ENCODE results near the gene BBS5.

The BBS5 gene

GRCh38 chr2:169468841-169469240 is 10.5 kb upstream of the BBS5 start:
- H3K4me1 ChIP-seq (ENCODE audit: low read depth, poor library complexity, severe bottlenecking): no peaks in the 10 kb centered on the region
- no peaks in the 10 kb centered on the region for H4K20me1 ChIP-seq (ENCODE audit: insufficient read depth)
- no peaks in the 10 kb centered on the region for H3K36me3 ChIP-seq (ENCODE audit: insufficient read depth)
- H3K27ac ChIP-seq: no peak overlapping the region
- H2AFZ ChIP-seq (ENCODE audit: low read depth): no peak overlapping the region
- H3K79me2 ChIP-seq (ENCODE audit: insufficient read depth, low read depth): no peaks in the 10 kb centered on the region
- H3K9ac ChIP-seq: no peak overlapping the region
- 0 out of 2 replicates have a peak, but pooled peaks cover 2% of the 10 kb centered on the region for H3K27me3 ChIP-seq (ENCODE audit: insufficient read depth, low read depth)
- TF ChIP-seq CTCF (conservative IDR thresholded peaks at IDR 0.05; ENCODE audit: low read depth, low read length): no peak
- H3K4me2 ChIP-seq: no peak overlapping the region
- H3K4me3 ChIP-seq (IDR thresholded peaks at IDR 0.05; ENCODE audit: insufficient read depth, low read depth, low read length): no peak overlapping the region

- no peak for TF ChIP-seq CTCF (conservative IDR thresholded peaks at IDR 0.05; ENCODE audit: low read depth, low read length)
- Histone ChIP-seq H2AFZ (ENCODE audit: low read depth) (no peak overlapping the region), H3K4me1 (ENCODE audit: low read depth, poor library complexity, severe bottlenecking) (no peaks in the 10 kb centered on the region), H3K27ac (no peak overlapping the region), H3K36me3 (ENCODE audit: insufficient read depth) (no peaks in the 10 kb centered on the region), H3K27me3 (ENCODE audit: insufficient read depth, low read depth) (0 out of 2 replicates have a peak, but pooled peaks cover 2% of the 10 kb centered on the region), H3K4me3 (IDR thresholded peaks at IDR 0.05; ENCODE audit: insufficient read depth, low read depth, low read length) (no peak overlapping the region), H4K20me1 (ENCODE audit: insufficient read depth) (no peaks in the 10 kb centered on the region), H3K4me2 (no peak overlapping the region), H3K9ac (no peak overlapping the region), H3K79me2 (ENCODE audit: insufficient read depth, low read depth) (no peaks in the 10 kb centered on the region)
Observed at GRCh38 chr2:169469952-169470572, 9.2 kb upstream of the BBS5 start.

GRCh38 chr2:169472249-169472648 is 7.0 kb upstream of the BBS5 start:
- no peak overlapping the region for H3K9ac ChIP-seq
- H3K36me3 ChIP-seq (ENCODE audit: insufficient read depth): no peaks in the 10 kb centered on the region
- H4K20me1 ChIP-seq (ENCODE audit: insufficient read depth): no peaks in the 10 kb centered on the region
- 0 out of 2 replicates have a peak, but pooled peaks cover 2% of the 10 kb centered on the region for H3K27me3 ChIP-seq (ENCODE audit: insufficient read depth, low read depth)
- no peak for TF ChIP-seq CTCF (conservative IDR thresholded peaks at IDR 0.05; ENCODE audit: low read depth, low read length)
- H3K4me2 ChIP-seq: no peak overlapping the region
- H2AFZ ChIP-seq (ENCODE audit: low read depth): no peak overlapping the region
- no peaks in the 10 kb centered on the region for H3K4me1 ChIP-seq (ENCODE audit: low read depth, poor library complexity, severe bottlenecking)
- no peaks in the 10 kb centered on the region for H3K79me2 ChIP-seq (ENCODE audit: insufficient read depth, low read depth)
- no peak overlapping the region for H3K27ac ChIP-seq
- H3K4me3 ChIP-seq (IDR thresholded peaks at IDR 0.05; ENCODE audit: insufficient read depth, low read depth, low read length): no peak overlapping the region

GRCh38 chr2:169476459-169476858 is 2.8 kb upstream of the BBS5 start:
- TF ChIP-seq CTCF (conservative IDR thresholded peaks at IDR 0.05; ENCODE audit: low read depth, low read length): no peak
- H3K27ac ChIP-seq: no peak overlapping the region

More at GRCh38 chr2:169476459-169476858, 2.8 kb upstream of the BBS5 start:
- H2AFZ ChIP-seq (ENCODE audit: low read depth): no peak overlapping the region
- H3K9ac ChIP-seq: no peak overlapping the region
- no peaks in the 10 kb centered on the region for H3K36me3 ChIP-seq (ENCODE audit: insufficient read depth)
- H3K4me2 ChIP-seq: no peak overlapping the region
- H3K4me1 ChIP-seq (ENCODE audit: low read depth, poor library complexity, severe bottlenecking): no peaks in the 10 kb centered on the region
- no peaks in the 10 kb centered on the region for H3K79me2 ChIP-seq (ENCODE audit: insufficient read depth, low read depth)
- no peaks in the 10 kb centered on the region for H4K20me1 ChIP-seq (ENCODE audit: insufficient read depth)
- no peak overlapping the region for H3K4me3 ChIP-seq (IDR thresholded peaks at IDR 0.05; ENCODE audit: insufficient read depth, low read depth, low read length)
- 0 out of 2 replicates have a peak, but pooled peaks cover 2% of the 10 kb centered on the region for H3K27me3 ChIP-seq (ENCODE audit: insufficient read depth, low read depth)

All from KMS-11 (cell line).